ENCODE measurements around the gene SECISBP2L. TPM values are rescaled to one million over a fixed set of nuclear protein-coding genes. Genes with fewer than 3 reads are reported as not detected.

Gene SECISBP2L
- total RNA-seq, 2 donors from 2014 or later = 40.9 to 48.5 TPM

- intact Hi-C loops (cut with DNase I, micrococcal nuclease) = no loop called here
- DNase-seq = no peak
- ATAC-seq = no peak
Observed at GRCh38 chr15:49024840-49025239, 21.4 kb downstream of the SECISBP2L start.

GRCh38 chr15:49023354-49023753 is 22.9 kb downstream of the SECISBP2L start:
- no peak for ATAC-seq
- DNase-seq = no peak
- intact Hi-C loops (cut with DNase I, micrococcal nuclease) = no loop called here

- intact Hi-C loops (cut with DNase I, micrococcal nuclease) = no loop called here
- DNase-seq = no peak
- ATAC-seq = no peak
Observed at GRCh38 chr15:49015896-49016295, 30.4 kb downstream of the SECISBP2L start.

GRCh38 chr15:48999314-48999713 is 46.9 kb downstream of the SECISBP2L start:
- ATAC-seq = no peak
- DNase-seq = no peak
- intact Hi-C loops (cut with DNase I, micrococcal nuclease) = no loop called here

- intact Hi-C loops (cut with DNase I, micrococcal nuclease) = no loop called here
- DNase-seq = no peak
- no peak for ATAC-seq
Observed at GRCh38 chr15:48996276-48996675, 50.0 kb downstream of the SECISBP2L start.

GRCh38 chr15:48993380-48993779 is 52.9 kb downstream of the SECISBP2L start:
- intact Hi-C loops (cut with DNase I, micrococcal nuclease) = no loop called here
- ATAC-seq (no peak), DNase-seq (no peak)

GRCh38 chr15:48992545-48992944 is 53.7 kb downstream of the SECISBP2L start:
- intact Hi-C loops (cut with DNase I, micrococcal nuclease) = no loop called here
- DNase-seq = no peak
- no peak for ATAC-seq

GRCh38 chr15:48992096-48992495 is 54.1 kb downstream of the SECISBP2L start:
- intact Hi-C loops (cut with DNase I, micrococcal nuclease) = no loop called here
- ATAC-seq = no peak
- no peak for DNase-seq

GRCh38 chr15:48989170-48989569 is 57.1 kb downstream of the SECISBP2L start:
- intact Hi-C loops (cut with DNase I, micrococcal nuclease) = no loop called here
- ATAC-seq (no peak), DNase-seq (no peak)

- no peak for DNase-seq
- no peak for ATAC-seq
- intact Hi-C loops (cut with DNase I, micrococcal nuclease) = no loop called here
Observed at GRCh38 chr15:48987142-48987541, 59.1 kb downstream of the SECISBP2L start.

GRCh38 chr15:48986240-48986639 is 60.0 kb downstream of the SECISBP2L start:
- intact Hi-C loops (cut with DNase I, micrococcal nuclease) = no loop called here
- no peak for DNase-seq
- ATAC-seq = no peak

GRCh38 chr15:48985516-48985915 is 60.7 kb downstream of the SECISBP2L start:
- DNase-seq = no peak
- no peak for ATAC-seq
- intact Hi-C loops (cut with DNase I, micrococcal nuclease) = no loop called here

- no peak for ATAC-seq
- intact Hi-C loops (cut with DNase I, micrococcal nuclease) = no loop called here
- no peak for DNase-seq
Observed at GRCh38 chr15:48984811-48985352, 61.4 kb downstream of the SECISBP2L start.

GRCh38 chr15:48984021-48984710 is 62.1 kb downstream of the SECISBP2L start:
- DNase-seq = no peak
- intact Hi-C loops (cut with DNase I, micrococcal nuclease) = no loop called here
- no peak for ATAC-seq

- ATAC-seq = no peak
- intact Hi-C loops (cut with DNase I, micrococcal nuclease) = no loop called here
- DNase-seq = no peak
Observed at GRCh38 chr15:48983300-48983699, 62.9 kb downstream of the SECISBP2L start.

- intact Hi-C loops (cut with DNase I, micrococcal nuclease) = no loop called here
- no peak for DNase-seq
- ATAC-seq = no peak
Observed at GRCh38 chr15:48981941-48982340, 64.3 kb downstream of the SECISBP2L start.

GRCh38 chr15:48978638-48979037 is 67.6 kb downstream of the SECISBP2L start:
- intact Hi-C loops (cut with DNase I, micrococcal nuclease) = no loop called here
- ATAC-seq (no peak), DNase-seq (no peak)

GRCh38 chr15:48976444-48977088 is 69.7 kb downstream of the SECISBP2L start:
- ATAC-seq (no peak), DNase-seq (no peak)
- intact Hi-C loops (cut with DNase I, micrococcal nuclease) = no loop called here

- intact Hi-C loops (cut with DNase I, micrococcal nuclease) = no loop called here
- ATAC-seq (peak; percentile 99), DNase-seq (peak; percentile 65 to 79)
Observed at GRCh38 chr15:48975472-48976419, 70.5 kb downstream of the SECISBP2L start.

Measured in left colon (tissue), 2 donors.